ENCODE results near the gene KCNJ1. TPM values are rescaled to one million over a fixed set of nuclear protein-coding genes. Genes with fewer than 3 reads are reported as not detected.

KCNJ1 gene
- polyA plus RNA-seq, 4 donors, result 1.6 to 129 (median 89.0) TPM

- no peak for DNase-seq (ENCODE audit: low read depth in 4 of 4, low spot score in 3 of 4)
These were observed 70.8 kb downstream of the KCNJ1 start for GRCh38 chr11:128796270-128796669.

- DNase-seq (ENCODE audit: low read depth in 4 of 4, low spot score in 3 of 4), result peak in 3 of 4 donors; percentile 47 to 68 (median 52)
These were observed 76.9 kb downstream of the KCNJ1 start for GRCh38 chr11:128790196-128790595.

GRCh38 chr11:128789497-128790150 is 77.5 kb downstream of the KCNJ1 start:
- DNase-seq (ENCODE audit: low read depth in 4 of 4, low spot score in 3 of 4), result no peak

Other genes with a start within 250 kb of the KCNJ1 start
- gene FLI1, start 173.2 kb downstream of the KCNJ1 start, polyA plus RNA-seq (ENCODE audit: insufficient read length in 4 of 4), result 10 to 100 TPM; 24.1 to 34.9 (median 30.2) TPM
- gene KCNJ5, start 24.1 kb upstream of the KCNJ1 start, polyA plus RNA-seq (ENCODE audit: insufficient read length in 4 of 4), result 1 to 10 TPM in 3 of 4 donors, under 1 TPM in 1; 0.90 to 5.2 (median 3.7) TPM
- gene TP53AIP1, start 75.6 kb upstream of the KCNJ1 start, polyA plus RNA-seq (ENCODE audit: insufficient read length in 4 of 4), result 1 to 10 TPM in 1 of 4 donors, under 1 TPM in 3; 0.08 to 1.1 (median 0.84) TPM

Measured in left renal pelvis (tissue), 4 donors.